Effector memory CD4-positive, alpha-beta T cell (primary cell): ENCODE measurements around the gene ASTN2.

Source experiments
- DNase-seq, 3 donors: peaks; one replicate each; pipeline ENCODE4 v3.0.0-alpha.2; 2020
- H3K27ac ChIP-seq: 2 replicates; pipeline ENCODE4 v1.7.0; 2013; ENCODE audit warnings: mild to moderate bottlenecking, low read length, moderate library complexity; ENCODE audit not compliant: insufficient read depth, poor library complexity, severe bottlenecking
- H3K27me3 ChIP-seq: replicated peaks from 2 replicates; pipeline ENCODE4 v1.7.0; 2013; ENCODE audit warnings: mild to moderate bottlenecking, low read length; ENCODE audit not compliant: insufficient read depth, control insufficient read depth, poor library complexity, severe bottlenecking
- H3K36me3 ChIP-seq: 2 replicates; pipeline ENCODE4 v1.7.0; 2013; ENCODE audit warnings: mild to moderate bottlenecking, low read length, moderate library complexity; ENCODE audit not compliant: control insufficient read depth, insufficient read depth
- H3K4me1 ChIP-seq: 2 replicates; pipeline ENCODE4 v1.7.0; 2013; ENCODE audit warnings: low read length, mild to moderate bottlenecking; ENCODE audit not compliant: control insufficient read depth, insufficient read depth, poor library complexity, severe bottlenecking
- H3K4me3 ChIP-seq: 2 replicates; pipeline ENCODE4 v1.7.0; 2013; ENCODE audit warnings: low read length, low read depth, mild to moderate bottlenecking; ENCODE audit not compliant: insufficient read depth, poor library complexity, severe bottlenecking
- H3K9me3 ChIP-seq: 2 replicates; pipeline ENCODE4 v1.7.0; 2013; ENCODE audit warnings: mild to moderate bottlenecking, low read length, moderate library complexity; ENCODE audit not compliant: control insufficient read depth

ASTN2 gene

DNA sequence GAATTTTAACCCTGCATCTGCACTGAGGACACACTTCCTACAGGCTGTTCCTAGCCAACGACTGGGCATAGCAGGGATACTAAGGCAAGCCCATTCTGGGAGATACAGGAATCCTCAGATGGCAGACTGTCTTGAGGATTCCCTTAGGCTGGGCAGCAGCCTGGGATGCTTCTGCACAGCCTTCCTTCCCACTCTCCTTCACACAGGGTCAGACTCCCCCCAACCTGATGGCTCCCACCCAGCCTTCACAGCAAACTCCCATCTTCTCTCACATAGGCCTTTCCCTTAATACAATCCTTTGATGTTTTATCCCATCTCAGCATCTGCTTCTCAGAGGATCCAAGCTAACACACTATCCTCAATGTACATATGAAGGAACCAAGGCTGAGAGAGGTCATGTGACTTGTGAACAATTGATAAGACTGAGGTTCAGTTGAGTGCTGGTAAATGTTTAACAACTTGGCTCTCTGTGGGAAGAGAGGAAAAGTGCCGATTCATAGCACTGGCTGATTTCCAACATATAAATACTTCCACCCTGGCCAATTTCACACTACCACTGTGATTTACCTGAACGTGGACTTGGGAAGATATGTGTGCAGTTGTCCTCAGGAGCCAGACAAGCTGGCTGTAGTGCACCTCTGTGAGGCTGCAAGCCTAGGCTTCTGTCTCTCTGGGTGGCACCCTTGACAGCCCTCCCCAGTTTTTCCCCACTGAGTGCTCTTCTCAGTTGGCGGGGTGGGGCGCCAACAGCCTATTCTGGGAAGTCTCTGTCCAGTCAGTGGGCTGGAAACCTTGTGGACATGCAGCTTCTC, 848.0 kb downstream of the ASTN2 start:
- H3K27me3 ChIP-seq: no peaks in the 10 kb centered on the region
- H3K27ac ChIP-seq: no peak overlapping the region
- H3K4me3 ChIP-seq: no peak overlapping the region
- DNase-seq: no peak
- no peaks in the 10 kb centered on the region for H3K4me1 ChIP-seq
- H3K36me3 ChIP-seq: no peaks in the 10 kb centered on the region
- H3K9me3 ChIP-seq: no peaks in the 10 kb centered on the region

- no peaks in the 10 kb centered on the region for H3K9me3 ChIP-seq
- H3K36me3 ChIP-seq: no peaks in the 10 kb centered on the region
- no peak for DNase-seq
- H3K27me3 ChIP-seq: no peaks in the 10 kb centered on the region
- no peaks in the 10 kb centered on the region for H3K4me1 ChIP-seq
- no peak overlapping the region for H3K27ac ChIP-seq
- H3K4me3 ChIP-seq: no peak overlapping the region
Observed at GRCh38 chr9:116565986-116566385, 848.9 kb downstream of the ASTN2 start.

- H3K4me1 ChIP-seq: no peaks in the 10 kb centered on the region
- H3K9me3 ChIP-seq: no peaks in the 10 kb centered on the region
- H3K27ac ChIP-seq: no peak overlapping the region
- DNase-seq: no peak
- no peaks in the 10 kb centered on the region for H3K36me3 ChIP-seq
- H3K4me3 ChIP-seq: no peak overlapping the region
- no peaks in the 10 kb centered on the region for H3K27me3 ChIP-seq
Observed at GRCh38 chr9:116564266-116564793, 850.5 kb downstream of the ASTN2 start.

DNA sequence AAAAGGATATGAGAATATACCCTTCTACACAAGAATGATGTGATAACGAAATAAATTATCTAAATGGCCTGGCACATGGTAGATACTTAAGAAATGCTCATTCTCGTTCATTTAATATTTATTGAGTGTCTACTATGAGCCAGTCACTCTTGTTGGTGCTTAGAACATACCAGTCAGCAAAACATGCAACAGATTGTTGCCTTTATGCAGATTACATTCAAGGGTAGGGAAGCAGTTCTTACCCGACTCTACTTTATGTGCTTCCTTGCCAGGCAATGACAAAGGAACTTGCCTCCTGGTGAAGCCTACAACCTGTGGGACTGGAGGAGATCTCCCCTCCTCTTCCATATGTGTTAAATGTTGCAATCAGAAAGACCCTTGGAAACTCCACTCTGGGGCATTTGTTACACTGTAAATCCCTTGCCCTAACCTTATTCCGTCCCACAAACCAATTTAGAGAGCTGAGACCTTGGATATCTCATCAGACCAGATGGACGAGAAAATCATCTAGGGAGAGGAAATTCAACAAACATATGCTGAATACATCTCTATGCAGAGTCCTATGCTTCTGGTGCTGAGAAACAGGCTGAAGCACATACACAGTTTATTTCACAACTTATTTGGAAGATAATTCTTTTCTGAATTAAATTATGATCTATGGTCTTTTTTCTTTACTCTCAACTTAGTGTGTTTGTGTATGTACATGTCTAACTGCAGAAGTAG, 855.9 kb downstream of the ASTN2 start:
- H3K4me3 ChIP-seq: no peak overlapping the region
- no peaks in the 10 kb centered on the region for H3K4me1 ChIP-seq
- no peak for DNase-seq
- H3K27ac ChIP-seq: no peak overlapping the region
- H3K27me3 ChIP-seq: no peaks in the 10 kb centered on the region
- H3K9me3 ChIP-seq: no peaks in the 10 kb centered on the region
- no peaks in the 10 kb centered on the region for H3K36me3 ChIP-seq

- H3K9me3 ChIP-seq: no peaks in the 10 kb centered on the region
- no peaks in the 10 kb centered on the region for H3K36me3 ChIP-seq
- H3K4me1 ChIP-seq: no peaks in the 10 kb centered on the region
- no peak overlapping the region for H3K27ac ChIP-seq
- H3K27me3 ChIP-seq: no peaks in the 10 kb centered on the region
- no peak overlapping the region for H3K4me3 ChIP-seq
- DNase-seq: no peak
Observed at GRCh38 chr9:116558035-116558434, 856.8 kb downstream of the ASTN2 start.

- DNase-seq: no peak
- Histone ChIP-seq H3K4me3 (no peak overlapping the region), H3K4me1 (no peaks in the 10 kb centered on the region), H3K27me3 (no peaks in the 10 kb centered on the region), H3K36me3 (no peaks in the 10 kb centered on the region), H3K9me3 (no peaks in the 10 kb centered on the region), H3K27ac (no peak overlapping the region)
Observed at GRCh38 chr9:116555556-116556155, 859.2 kb downstream of the ASTN2 start.

GRCh38 chr9:116555119-116555518, 859.7 kb downstream of the ASTN2 start:
- H3K36me3 ChIP-seq: no peaks in the 10 kb centered on the region
- H3K4me3 ChIP-seq: no peak overlapping the region
- DNase-seq: no peak
- no peaks in the 10 kb centered on the region for H3K9me3 ChIP-seq
- no peaks in the 10 kb centered on the region for H3K27me3 ChIP-seq
- no peak overlapping the region for H3K27ac ChIP-seq
- H3K4me1 ChIP-seq: no peaks in the 10 kb centered on the region

GRCh38 chr9:116550696-116551436, 864.0 kb downstream of the ASTN2 start:
- H3K27ac ChIP-seq: no peak overlapping the region
- H3K4me1 ChIP-seq: no peaks in the 10 kb centered on the region
- no peaks in the 10 kb centered on the region for H3K27me3 ChIP-seq
- H3K36me3 ChIP-seq: no peaks in the 10 kb centered on the region
- no peak for DNase-seq
- H3K4me3 ChIP-seq: no peak overlapping the region
- H3K9me3 ChIP-seq: no peaks in the 10 kb centered on the region

GRCh38 chr9:116549786-116550660, 864.8 kb downstream of the ASTN2 start:
- no peaks in the 10 kb centered on the region for H3K9me3 ChIP-seq
- DNase-seq: no peak
- no peaks in the 10 kb centered on the region for H3K27me3 ChIP-seq
- H3K36me3 ChIP-seq: no peaks in the 10 kb centered on the region
- H3K27ac ChIP-seq: no peak overlapping the region
- no peaks in the 10 kb centered on the region for H3K4me1 ChIP-seq
- no peak overlapping the region for H3K4me3 ChIP-seq
